IPS-18a (cell line): ENCODE measurements around the gene IRF8.

ENCODE experiments used
- H3K27ac ChIP-seq: one replicate; pipeline ENCODE4 v1.5.1; 2013; ENCODE audit warnings: low read length
- H3K27me3 ChIP-seq: one replicate; pipeline ENCODE4 v1.6.1; 2013; ENCODE audit warnings: mild to moderate bottlenecking, low read length; ENCODE audit not compliant: control insufficient read depth, insufficient read depth
- H3K36me3 ChIP-seq: one replicate; pipeline ENCODE4 v1.6.1; 2013; ENCODE audit warnings: low read depth, low read length; ENCODE audit not compliant: control insufficient read depth
- H3K4me1 ChIP-seq: one replicate; pipeline ENCODE4 v1.6.1; 2013; ENCODE audit warnings: low read depth, low read length; ENCODE audit not compliant: control insufficient read depth
- H3K4me3 ChIP-seq: one replicate; pipeline ENCODE4 v1.5.1; 2013; ENCODE audit warnings: low read length
- H3K9ac ChIP-seq: one replicate; pipeline ENCODE4 v1.6.1; 2013; ENCODE audit warnings: mild to moderate bottlenecking, low read length, moderate library complexity
- H3K9me3 ChIP-seq: one replicate; pipeline ENCODE4 v1.6.1; 2013; ENCODE audit warnings: low read depth, low read length; ENCODE audit not compliant: control insufficient read depth

The IRF8 gene

GRCh38 chr16:85917959-85918358, 19.0 kb downstream of the IRF8 start:
- H3K4me1 ChIP-seq = peaks cover 7% of the 10 kb centered on the region
- H3K36me3 ChIP-seq = no peaks in the 10 kb centered on the region
- H3K27ac ChIP-seq = no peak overlapping the region
- H3K4me3 ChIP-seq = no peak overlapping the region
- H3K9me3 ChIP-seq = no peaks in the 10 kb centered on the region
- H3K27me3 ChIP-seq = no peaks in the 10 kb centered on the region
- H3K9ac ChIP-seq = no peak overlapping the region

GRCh38 chr16:85918436-85918835, 19.5 kb downstream of the IRF8 start:
- Histone ChIP-seq H3K9ac (no peak overlapping the region), H3K4me1 (peaks cover 7% of the 10 kb centered on the region), H3K4me3 (no peak overlapping the region), H3K36me3 (no peaks in the 10 kb centered on the region), H3K27me3 (no peaks in the 10 kb centered on the region), H3K27ac (no peak overlapping the region), H3K9me3 (no peaks in the 10 kb centered on the region)

GRCh38 chr16:85919271-85920267, 20.6 kb downstream of the IRF8 start:
- H3K4me1 ChIP-seq = no peaks in the 10 kb centered on the region
- no peak overlapping the region for H3K27ac ChIP-seq
- H3K4me3 ChIP-seq = no peak overlapping the region
- no peaks in the 10 kb centered on the region for H3K9me3 ChIP-seq
- H3K36me3 ChIP-seq = no peaks in the 10 kb centered on the region
- no peak overlapping the region for H3K9ac ChIP-seq
- no peaks in the 10 kb centered on the region for H3K27me3 ChIP-seq

- Histone ChIP-seq H3K36me3 (no peaks in the 10 kb centered on the region), H3K27me3 (no peaks in the 10 kb centered on the region), H3K9me3 (no peaks in the 10 kb centered on the region), H3K4me3 (no peak overlapping the region), H3K4me1 (no peaks in the 10 kb centered on the region), H3K9ac (no peak overlapping the region), H3K27ac (no peak overlapping the region)
Observed at GRCh38 chr16:85921026-85921425, 22.1 kb downstream of the IRF8 start.

- no peak overlapping the region for H3K4me3 ChIP-seq
- H3K4me1 ChIP-seq = no peaks in the 10 kb centered on the region
- H3K27me3 ChIP-seq = no peaks in the 10 kb centered on the region
- no peaks in the 10 kb centered on the region for H3K9me3 ChIP-seq
- no peak overlapping the region for H3K9ac ChIP-seq
- H3K36me3 ChIP-seq = no peaks in the 10 kb centered on the region
- H3K27ac ChIP-seq = no peak overlapping the region
Observed at GRCh38 chr16:85923153-85924021, 24.4 kb downstream of the IRF8 start.

- H3K36me3 ChIP-seq = no peaks in the 10 kb centered on the region
Observed at GRCh38 chr16:85924675-85925074, 25.7 kb downstream of the IRF8 start.

GRCh38 chr16:85926370-85926769, 27.4 kb downstream of the IRF8 start:
- Histone ChIP-seq H3K9me3 (no peaks in the 10 kb centered on the region), H3K27me3 (no peaks in the 10 kb centered on the region), H3K9ac (no peak overlapping the region), H3K27ac (no peak overlapping the region), H3K36me3 (no peaks in the 10 kb centered on the region), H3K4me1 (no peaks in the 10 kb centered on the region), H3K4me3 (no peak overlapping the region)

More at GRCh38 chr16:85924675-85925074, 25.7 kb downstream of the IRF8 start:
- Histone ChIP-seq H3K27me3 (no peaks in the 10 kb centered on the region), H3K4me3 (no peak overlapping the region), H3K27ac (no peak overlapping the region), H3K4me1 (no peaks in the 10 kb centered on the region), H3K9me3 (no peaks in the 10 kb centered on the region), H3K9ac (no peak overlapping the region)

- Histone ChIP-seq H3K27me3 (no peaks in the 10 kb centered on the region), H3K27ac (no peak overlapping the region), H3K4me1 (no peaks in the 10 kb centered on the region), H3K9ac (no peak overlapping the region), H3K9me3 (no peaks in the 10 kb centered on the region), H3K4me3 (no peak overlapping the region), H3K36me3 (no peaks in the 10 kb centered on the region)
Observed at GRCh38 chr16:85927371-85927770, 28.4 kb downstream of the IRF8 start.

- H3K27ac ChIP-seq = no peak overlapping the region
- no peaks in the 10 kb centered on the region for H3K4me1 ChIP-seq
- H3K9ac ChIP-seq = no peak overlapping the region
- no peak overlapping the region for H3K4me3 ChIP-seq
- H3K27me3 ChIP-seq = no peaks in the 10 kb centered on the region
- no peaks in the 10 kb centered on the region for H3K9me3 ChIP-seq
- no peaks in the 10 kb centered on the region for H3K36me3 ChIP-seq
Observed at GRCh38 chr16:85927959-85928358, 29.0 kb downstream of the IRF8 start.

GRCh38 chr16:85928401-85928820, 29.4 kb downstream of the IRF8 start:
- Histone ChIP-seq H3K27ac (no peak overlapping the region), H3K4me3 (no peak overlapping the region), H3K27me3 (no peaks in the 10 kb centered on the region), H3K36me3 (no peaks in the 10 kb centered on the region), H3K9ac (no peak overlapping the region), H3K4me1 (no peaks in the 10 kb centered on the region), H3K9me3 (no peaks in the 10 kb centered on the region)

- Histone ChIP-seq H3K27me3 (no peaks in the 10 kb centered on the region), H3K4me3 (no peak overlapping the region), H3K36me3 (no peaks in the 10 kb centered on the region), H3K9me3 (no peaks in the 10 kb centered on the region), H3K27ac (no peak overlapping the region), H3K4me1 (no peaks in the 10 kb centered on the region), H3K9ac (no peak overlapping the region)
Observed at GRCh38 chr16:85929259-85929721, 30.3 kb downstream of the IRF8 start.
